ENCODE data around the gene CTAGE9.

- no peak for TF ChIP-seq CTCF (IDR thresholded peaks at IDR 0.05)
- TF ChIP-seq POLR2AphosphoS5 (IDR thresholded peaks at IDR 0.05; ENCODE audit: low read depth, low read length) = no peak
- no peak for TF ChIP-seq TCF7L2 (IDR thresholded peaks at IDR 0.05; ENCODE audit: low read depth, low read length)
Observed at GRCh38 chr6:131739136-131739535, 28.3 kb upstream of the CTAGE9 start.
